H1 (cell line): ENCODE data around the gene HLF. TPM values are rescaled to one million over a fixed set of nuclear protein-coding genes. Genes with fewer than 3 reads are reported as not detected.

Source experiments
- BRCA1 ChIP-seq: IDR thresholded peaks from 2 replicates; pipeline ENCODE4 v1.6.1; 2012; ENCODE audit warnings: low read depth, low read length, improper control_type of control experiment
- CHD7 ChIP-seq: fragments of 300-600 bp; sonication (generic); IDR thresholded peaks from 2 replicates; pipeline ENCODE4 v1.7.1; 2012; ENCODE audit warnings: low read length, moderate library complexity, mild to moderate bottlenecking, inconsistent platforms; ENCODE audit not compliant: insufficient replicate concordance
- GTF2F1 ChIP-seq: IDR thresholded peaks from 2 replicates; pipeline ENCODE4 v1.6.1; 2012; ENCODE audit warnings: low read depth, low read length, improper control_type of control experiment, borderline replicate concordance
- HDAC2 ChIP-seq, 2 experiments: fragments of 300-600 bp in 1 of 2; sonication (generic) in 1 of 2; IDR thresholded peaks; 2 replicates each; pipeline ENCODE4 v1.6.1; 2011 to 2012; ENCODE audit warnings: low read depth in 2 of 2, low read length in 2 of 2, mild to moderate bottlenecking in 2 of 2, moderate library complexity in 2 of 2, borderline replicate concordance in 1 of 2, inconsistent platforms in 1 of 2
- NRF1 ChIP-seq: IDR thresholded peaks from 2 replicates; pipeline ENCODE4 v1.6.1; 2011; ENCODE audit warnings: mild to moderate bottlenecking, low read depth, low read length, improper control_type of control experiment
- SIX5 ChIP-seq: IDR thresholded peaks from 2 replicates; pipeline ENCODE4 v1.6.1; 2011; ENCODE audit warnings: mild to moderate bottlenecking, low read depth, low read length
- SP2 ChIP-seq: IDR thresholded peaks from 2 replicates; pipeline ENCODE4 v1.6.1; 2012; ENCODE audit warnings: mild to moderate bottlenecking, low read length, inconsistent platforms
- SUZ12 ChIP-seq: fragments of 200-600 bp; sonication (generic); IDR thresholded peaks from 2 replicates; pipeline ENCODE4 v1.6.1; 2012; ENCODE audit warnings: mild to moderate bottlenecking, inconsistent platforms, low read length, moderate library complexity, mixed read lengths
- TBP ChIP-seq: IDR thresholded peaks from 2 replicates; pipeline ENCODE4 v1.6.1; 2011; ENCODE audit warnings: low read depth, low read length, improper control_type of control experiment
- USF2 ChIP-seq: IDR thresholded peaks from 2 replicates; pipeline ENCODE4 v1.6.1; 2011; ENCODE audit warnings: low read length, improper control_type of control experiment
- polyA plus RNA-seq, 7 experiments: library from polyadenylated mRNA; depleted of rRNA in 3 of 7; stranded (reverse) in 5 of 7; unstranded in 2 of 7; fragments of >200 nt in 5 of 7; fragments of 200-250 nt in 2 of 7; gene quantifications; 1 replicate in 5 of 7; 2 replicates in 1 of 7; 4 replicates in 1 of 7; pipeline versions ENCODE4 v1.2.1 to v1.2.3, GENCODE V29; 2011 to 2013; ENCODE audit warnings: missing spikeins in 2 of 7, mixed read lengths in 2 of 7
- total RNA-seq: library from RNA; stranded (reverse); fragmentation: NEBNext Ultra II Directional; extraction: Animal tissue kit (Norgen Biotek cat#: 25700); gene quantifications from 2 replicates; pipeline ENCODE4 v1.2.1, GENCODE V29; 2021

Gene HLF
- total and polyA plus RNA-seq, 2 of the 8 experiments (the other 6 are each of a cell fraction or from before 2014, with no cell fraction given) = 0.39 to 0.60 TPM

- TF ChIP-seq CHD7 (no peak), NRF1 (no peak), SP2 (no peak), TBP (no peak), USF2 (no peak), SIX5 (no peak), BRCA1 (no peak), SUZ12 (no peak), HDAC2 (IDR thresholded peaks at IDR 0.05; ENCODE audit: borderline replicate concordance in 1 of 2, low read depth in 2 of 2, low read length in 2 of 2) (no peak), GTF2F1 (no peak)
Observed at GRCh38 chr17:55290492-55291113, 25.8 kb downstream of the HLF start (continued).
